GM19328 (cell line): Measurements from ENCODE around the gene SYNE3.
A peak's percentile ranks its signal among the peaks of the same experiment; 100 is the strongest.

Experiments
- ATAC-seq: cut with Tn5 transposase; IDR thresholded peaks from one replicate; pipeline ENCODE4 v1.9.1; 2021; ENCODE audit warnings: mild to moderate bottlenecking, moderate library complexity; ENCODE audit not compliant: unreplicated experiment

Gene SYNE3

GRCh38 chr14:95504135-95505029, 12.1 kb downstream of the SYNE3 start:
- ATAC-seq, result no peak

DNA sequence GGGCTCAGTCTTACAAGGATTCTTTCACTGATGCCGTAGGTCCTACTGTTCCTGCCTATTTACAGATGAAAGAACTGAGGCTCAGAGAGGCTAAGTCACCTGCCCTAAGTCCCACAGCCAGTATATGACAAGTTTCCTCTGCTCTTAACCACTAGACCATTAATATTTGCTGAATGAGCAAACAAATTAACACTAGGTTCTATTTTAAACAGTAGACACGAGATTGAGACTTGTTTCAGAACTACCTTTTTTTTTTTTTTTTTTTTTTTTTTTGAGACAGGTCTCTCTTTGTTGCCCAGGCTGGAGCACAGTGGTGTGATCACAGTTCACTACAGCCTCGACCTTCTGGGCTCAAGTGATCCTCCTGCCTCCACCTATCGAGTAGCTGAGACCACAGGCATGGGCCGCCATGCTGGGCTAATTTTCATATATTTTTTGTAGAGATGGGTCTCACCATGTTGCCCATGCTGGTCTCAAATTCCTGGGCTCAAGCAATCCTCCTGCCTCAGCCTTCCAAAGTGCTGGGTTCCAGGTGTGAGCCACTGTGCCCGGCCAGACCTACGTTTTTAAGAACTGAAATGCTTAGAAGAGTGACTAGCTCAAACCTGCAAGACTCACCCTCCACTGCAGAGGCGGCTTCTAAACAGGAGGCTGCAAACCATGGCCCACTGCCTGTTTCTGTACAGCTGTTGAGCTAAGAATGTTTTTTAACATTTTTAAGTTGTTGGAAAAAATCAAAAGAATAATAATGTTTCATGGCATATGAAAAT, 12.9 kb downstream of the SYNE3 start:
- ATAC-seq, result peak; percentile 54

- ATAC-seq, result no peak
Measured at GRCh38 chr14:95502381-95502950, 14.0 kb downstream of the SYNE3 start.

GRCh38 chr14:95500772-95501401, 15.6 kb downstream of the SYNE3 start:
- ATAC-seq, result no peak

GRCh38 chr14:95500201-95500681, 16.2 kb downstream of the SYNE3 start:
- ATAC-seq, result no peak

- no peak for ATAC-seq
Measured at GRCh38 chr14:95499354-95499750, 17.1 kb downstream of the SYNE3 start.

GRCh38 chr14:95498622-95499353, 17.7 kb downstream of the SYNE3 start:
- ATAC-seq, result no peak

DNA sequence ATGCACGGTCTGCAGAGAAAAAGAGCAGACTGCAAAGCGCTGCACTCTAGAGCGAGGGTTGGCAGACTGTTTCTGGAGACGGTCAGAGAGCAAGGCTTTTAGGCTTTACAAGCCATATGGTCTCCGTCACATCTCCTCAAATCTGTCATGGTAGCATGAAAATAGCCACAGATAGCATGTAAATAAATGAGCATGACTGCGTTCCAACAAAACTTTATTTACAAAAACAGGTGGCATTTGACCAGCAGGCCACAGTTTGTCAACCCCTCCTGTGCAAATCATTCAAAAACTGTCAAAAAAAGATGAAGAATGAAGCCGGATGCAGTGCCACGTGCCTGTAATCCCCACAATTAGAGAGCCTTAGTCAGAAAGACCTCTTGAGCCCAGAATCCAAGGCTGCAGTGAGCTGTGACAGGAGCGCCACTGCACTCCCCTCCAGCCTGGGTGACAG, 18.9 kb downstream of the SYNE3 start:
- no peak for ATAC-seq

DNA sequence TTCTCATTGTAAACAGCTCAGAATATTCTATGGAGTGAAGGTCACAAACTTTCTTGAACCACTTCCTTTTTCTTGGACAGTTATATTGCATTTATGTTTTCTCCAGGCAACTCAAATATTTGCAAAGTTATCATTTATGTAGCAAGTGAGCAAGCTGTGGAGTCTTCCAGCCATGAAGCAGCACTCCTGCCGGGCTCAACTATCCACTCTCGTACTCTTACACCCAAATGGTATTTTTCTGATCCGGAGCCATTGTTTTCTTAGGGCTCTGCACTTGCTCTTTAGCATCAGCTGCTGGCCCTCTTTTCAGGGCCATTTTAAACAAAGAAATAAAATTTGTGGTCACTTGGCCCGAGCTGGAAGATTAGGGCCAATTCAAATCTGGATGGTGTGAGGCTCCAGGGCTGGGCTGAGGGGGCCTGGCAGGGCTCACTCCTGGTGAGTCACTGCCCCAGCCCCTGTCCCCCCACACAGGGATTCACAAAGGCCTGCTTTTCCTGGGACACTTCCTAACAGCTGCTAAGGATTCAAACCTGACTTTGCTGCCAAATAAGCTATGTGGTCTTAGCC, 19.7 kb downstream of the SYNE3 start:
- ATAC-seq, result no peak

DNA sequence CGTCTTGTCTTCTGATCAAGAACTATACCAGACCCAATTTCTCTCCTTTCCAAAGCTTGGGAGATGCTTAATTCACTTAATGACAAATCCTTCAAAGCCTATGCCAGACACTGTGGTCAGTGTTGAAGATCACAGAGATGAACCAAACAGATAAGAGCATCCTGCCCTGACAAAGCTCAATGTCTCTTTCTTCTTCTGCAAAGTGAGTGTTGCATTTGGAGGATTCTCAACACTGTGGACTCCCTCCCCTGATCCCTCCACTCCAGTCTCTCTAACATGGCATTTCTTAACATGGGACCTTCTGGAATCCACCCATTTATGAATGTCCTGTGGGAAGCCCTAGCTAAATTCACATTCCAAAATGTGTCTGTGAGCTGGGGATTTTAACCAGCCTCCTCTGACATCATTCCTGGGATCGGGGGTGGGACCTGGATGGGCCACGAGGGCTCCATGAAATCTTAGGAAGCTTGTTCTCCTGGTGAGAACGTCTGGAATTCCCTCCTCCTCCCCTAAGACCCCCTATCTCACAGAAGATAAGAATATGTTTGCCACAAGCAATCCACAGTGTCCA, 20.3 kb downstream of the SYNE3 start:
- ATAC-seq, result no peak

- peak; percentile 75 for ATAC-seq
Measured at GRCh38 chr14:95495538-95496025, 20.9 kb downstream of the SYNE3 start.

GRCh38 chr14:95495076-95495475, 21.4 kb downstream of the SYNE3 start:
- ATAC-seq, result no peak

DNA sequence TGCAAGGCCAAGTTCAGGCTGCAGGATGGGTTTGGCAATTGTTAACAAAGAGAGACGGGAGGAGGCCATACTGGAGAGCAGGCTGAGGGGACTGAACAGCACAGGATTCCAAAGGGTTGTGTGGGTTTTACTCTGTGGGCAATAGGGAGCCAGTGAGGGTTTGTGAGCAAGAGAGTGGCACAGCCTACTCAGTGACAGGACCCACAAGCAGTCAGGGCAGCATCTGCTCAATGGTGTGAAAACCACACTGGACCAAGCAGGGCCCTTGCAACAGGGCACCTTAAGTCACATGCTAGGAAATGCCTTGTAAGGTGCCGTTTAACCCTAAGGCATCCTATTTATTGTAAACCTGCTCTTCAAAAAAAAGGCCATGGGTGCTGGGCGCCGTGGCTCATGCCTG, 22.0 kb downstream of the SYNE3 start:
- no peak for ATAC-seq

- no peak for ATAC-seq
Measured at GRCh38 chr14:95493976-95494375, 22.5 kb downstream of the SYNE3 start.

- ATAC-seq, result no peak
Measured at GRCh38 chr14:95493503-95493902, 22.9 kb downstream of the SYNE3 start.

DNA sequence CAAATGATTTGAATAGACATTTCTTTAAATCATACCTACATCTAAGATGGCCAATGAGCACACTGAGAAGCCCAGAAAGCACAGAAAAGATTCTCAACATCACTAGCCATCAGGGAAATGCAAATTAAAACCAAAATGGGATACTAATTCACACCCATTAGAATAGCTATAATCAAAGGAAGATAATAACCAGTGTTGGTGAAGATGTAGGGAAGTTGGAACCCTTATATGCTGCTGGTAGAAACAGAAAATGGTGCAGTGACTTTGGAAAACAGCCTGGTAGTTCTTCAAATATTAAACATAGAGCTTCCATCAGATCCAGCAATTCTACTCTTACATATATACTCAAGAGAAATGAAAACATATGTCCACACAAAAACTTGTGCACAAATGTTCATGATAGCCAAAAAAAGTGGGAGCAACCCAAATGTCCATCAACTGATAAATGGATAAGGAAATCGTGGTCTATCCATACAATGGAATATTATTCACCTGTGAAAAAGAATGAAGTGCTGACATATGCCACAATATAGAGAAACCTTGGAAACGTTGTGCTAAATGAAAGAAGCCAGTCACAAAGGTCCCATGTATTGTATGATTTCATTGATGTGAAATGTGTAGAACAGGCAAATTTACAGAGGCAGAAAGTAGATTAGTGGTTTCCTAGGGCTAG, 24.4 kb downstream of the SYNE3 start:
- no peak for ATAC-seq

DNA sequence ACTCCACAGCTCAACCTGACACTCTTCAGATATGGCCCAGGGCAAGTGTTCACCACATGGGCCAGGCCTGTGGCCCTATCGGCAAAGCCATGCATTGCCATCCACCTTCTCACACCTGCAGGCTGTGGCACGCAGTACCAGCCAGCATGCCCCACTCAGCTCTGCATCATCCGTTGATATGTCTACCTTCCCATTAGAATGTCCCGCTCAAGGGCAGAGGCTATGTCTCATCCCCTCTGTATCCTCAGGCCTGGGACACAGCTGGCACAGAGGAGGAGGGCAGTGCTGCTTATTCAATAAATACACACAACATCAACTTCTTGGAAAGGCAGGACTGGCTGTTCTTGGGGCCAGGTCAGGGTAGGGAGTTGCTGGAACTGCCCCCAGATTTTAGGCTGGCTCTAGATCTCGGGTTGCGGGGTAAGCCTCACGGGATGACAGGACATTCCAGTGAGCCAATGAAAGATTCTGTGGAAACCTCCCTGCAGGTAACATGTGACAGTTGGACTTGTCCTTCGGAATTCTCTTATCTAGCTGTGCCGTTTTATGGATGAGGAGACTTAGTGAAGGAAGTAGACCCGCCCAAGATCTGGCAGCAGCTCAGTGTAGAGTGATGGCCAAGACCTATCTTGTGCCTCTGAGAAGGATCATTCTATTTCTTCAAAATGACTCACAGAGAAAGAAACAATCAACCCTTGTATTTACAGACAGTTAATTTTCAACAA, 25.6 kb downstream of the SYNE3 start:
- ATAC-seq, result no peak

- ATAC-seq, result no peak
Measured at GRCh38 chr14:95490138-95490509, 26.3 kb downstream of the SYNE3 start.
